Measurements from ENCODE around the gene SPATC1L. TPM values are rescaled to one million over a fixed set of nuclear protein-coding genes. Genes with fewer than 3 reads are reported as not detected.

SPATC1L gene
- total RNA-seq, 1 donor from 2014 or later, result 27.1 TPM

GRCh38 chr21:46165098-46165497, 19.2 kb downstream of the SPATC1L start:
- DNase-seq (ENCODE audit: extremely low read depth, low read depth, low spot score), result no peak

GRCh38 chr21:46163380-46163779, 20.9 kb downstream of the SPATC1L start:
- DNase-seq (ENCODE audit: extremely low read depth, low read depth, low spot score), result no peak

GRCh38 chr21:46161633-46162592, 22.3 kb downstream of the SPATC1L start:
- no peak for DNase-seq (ENCODE audit: extremely low read depth, low read depth, low spot score)

- DNase-seq (ENCODE audit: extremely low read depth, low read depth, low spot score), result no peak
Measured at GRCh38 chr21:46160907-46161632, 23.2 kb downstream of the SPATC1L start.

GRCh38 chr21:46160657-46160906, 23.7 kb downstream of the SPATC1L start:
- DNase-seq (ENCODE audit: extremely low read depth, low read depth, low spot score), result no peak

- no peak for DNase-seq (ENCODE audit: extremely low read depth, low read depth, low spot score)
Measured at GRCh38 chr21:46159841-46160656, 24.2 kb downstream of the SPATC1L start.

- DNase-seq (ENCODE audit: extremely low read depth, low read depth, low spot score), result no peak
Measured at GRCh38 chr21:46159390-46159789, 24.9 kb downstream of the SPATC1L start.

- DNase-seq (ENCODE audit: extremely low read depth, low read depth, low spot score), result no peak
Measured at GRCh38 chr21:46158666-46159300, 25.5 kb downstream of the SPATC1L start.

GRCh38 chr21:46157987-46158451, 26.2 kb downstream of the SPATC1L start:
- DNase-seq (ENCODE audit: extremely low read depth, low read depth, low spot score), result no peak

- DNase-seq (ENCODE audit: extremely low read depth, low read depth, low spot score), result no peak
Measured at GRCh38 chr21:46157396-46157986, 26.8 kb downstream of the SPATC1L start.

- no peak for DNase-seq (ENCODE audit: extremely low read depth, low read depth, low spot score)
Measured at GRCh38 chr21:46156678-46157077, 27.6 kb downstream of the SPATC1L start.

- no peak for DNase-seq (ENCODE audit: extremely low read depth, low read depth, low spot score)
Measured at GRCh38 chr21:46156378-46156645, 27.9 kb downstream of the SPATC1L start.

- DNase-seq (ENCODE audit: extremely low read depth, low read depth, low spot score), result no peak
Measured at GRCh38 chr21:46155514-46156377, 28.5 kb downstream of the SPATC1L start, which contains the start of gene FTCD. FTCD (minus strand) TSS chr21:46155579; CDS start chr21:46155523, 56 bp downstream.

- no peak for DNase-seq (ENCODE audit: extremely low read depth, low read depth, low spot score)
Measured at GRCh38 chr21:46154955-46155513, 29.2 kb downstream of the SPATC1L start.

- DNase-seq (ENCODE audit: extremely low read depth, low read depth, low spot score), result no peak
Measured at GRCh38 chr21:46154155-46154954, 29.9 kb downstream of the SPATC1L start.

GRCh38 chr21:46153247-46154154, 30.8 kb downstream of the SPATC1L start:
- DNase-seq (ENCODE audit: extremely low read depth, low read depth, low spot score), result no peak

GRCh38 chr21:46152927-46153246, 31.4 kb downstream of the SPATC1L start:
- DNase-seq (ENCODE audit: extremely low read depth, low read depth, low spot score), result no peak
